Hepatocyte (in vitro differentiated cells): ENCODE measurements around the gene TCP11L2. TPM values are rescaled to one million over a fixed set of nuclear protein-coding genes. Genes with fewer than 3 reads are reported as not detected.

ENCODE experiments used
- DNase-seq: peaks from one replicate; pipeline ENCODE4 v3.0.0-alpha.2; 2016; ENCODE audit warnings: low spot score
- H2AFZ ChIP-seq: fragments of 200-600 bp; sonication (generic); 2 replicates; pipeline ENCODE4 v1.6.0; 2016; ENCODE audit warnings: antibody characterized with exemption, mild to moderate bottlenecking
- H3K27ac ChIP-seq: fragments of 200-600 bp; sonication (generic); 2 replicates; pipeline ENCODE4 v1.5.1; 2016; ENCODE audit warnings: mild to moderate bottlenecking
- H3K27me3 ChIP-seq: fragments of 200-600 bp; sonication (generic); 2 replicates; pipeline ENCODE4 v1.6.1; 2016
- H3K36me3 ChIP-seq: fragments of 200-600 bp; sonication (generic); replicated peaks from 2 replicates; pipeline ENCODE4 v1.5.1; 2016; ENCODE audit warnings: low read depth; ENCODE audit not compliant: insufficient read depth
- H3K4me1 ChIP-seq: fragments of 200-600 bp; sonication (generic); 2 replicates; pipeline ENCODE4 v1.5.1; 2016; ENCODE audit warnings: mild to moderate bottlenecking, moderate library complexity; ENCODE audit not compliant: insufficient read depth
- H3K4me2 ChIP-seq: fragments of 200-600 bp; sonication (generic); 2 replicates; pipeline ENCODE4 v1.6.0; 2016
- H3K4me3 ChIP-seq: fragments of 200-600 bp; sonication (generic); 2 replicates; pipeline ENCODE4 v1.5.1; 2016; ENCODE audit warnings: mild to moderate bottlenecking
- H3K79me2 ChIP-seq: fragments of 200-600 bp; sonication (generic); 2 replicates; pipeline ENCODE4 v1.6.0; 2017; ENCODE audit warnings: mild to moderate bottlenecking
- H3K9me2 ChIP-seq: fragments of 200-600 bp; sonication (generic); replicated peaks from 2 replicates; pipeline ENCODE4 v1.6.0; 2017; ENCODE audit warnings: mild to moderate bottlenecking; ENCODE audit not compliant: insufficient read depth
- H3K9me3 ChIP-seq: fragments of 200-600 bp; sonication (generic); 2 replicates; pipeline ENCODE4 v1.5.1; 2016; ENCODE audit warnings: low read depth, mild to moderate bottlenecking
- H4K20me1 ChIP-seq: fragments of 200-600 bp; sonication (generic); 2 replicates; pipeline ENCODE4 v1.6.0; 2016; ENCODE audit warnings: mild to moderate bottlenecking; ENCODE audit not compliant: insufficient read depth, poor library complexity, severe bottlenecking
- EZH2 ChIP-seq: fragments of 200-600 bp; sonication (generic); IDR thresholded peaks from 2 replicates; pipeline ENCODE4 v1.6.1; 2016; ENCODE audit warnings: antibody characterized with exemption, mild to moderate bottlenecking, borderline replicate concordance
- EZH2phosphoT487 ChIP-seq: fragments of 200-600 bp; sonication (generic); IDR thresholded peaks from one replicate; pipeline ENCODE4 v1.6.1; 2018; ENCODE audit warnings: antibody characterized with exemption, mild to moderate bottlenecking, low read depth, moderate library complexity; ENCODE audit not compliant: unreplicated experiment, severe bottlenecking
- WGBS: methylation state at CpG from one replicate; pipeline ENCODE4 v1.1.6; 2016; ENCODE audit warnings: low lambda C conversion rate; ENCODE audit errors: missing lambda C conversion rate; 5-methylcytosine and 5-hydroxymethylcytosine counted together
- polyA plus RNA-seq: library from polyadenylated mRNA; unstranded; fragments of >200 nt; fragmentation: Nextera tagmentation; extraction: Ambion mirVana; gene quantifications from 2 replicates; pipeline ENCODE4 v1.2.1, GENCODE V29; 2016
- total RNA-seq: library from RNA; depleted of rRNA; stranded (reverse); fragments of >200 nt; gene quantifications from 2 replicates; pipeline ENCODE4 v1.2.3, GENCODE V29; 2014
- TF ChIP-seq, protein P1 (sequence below): fragments of 200-600 bp; sonication (generic); IDR thresholded peaks from 2 replicates; pipeline ENCODE4 v1.5.1; 2016; ENCODE audit warnings: antibody characterized with exemption, mild to moderate bottlenecking; ENCODE audit not compliant: poor library complexity

TCP11L2 gene
- total and polyA plus RNA-seq, 2 experiments from 2014 or later, result 9.6 to 38.4 TPM

GRCh38 chr12:106360400-106360994 is 58.0 kb downstream of the TCP11L2 start:
- H4K20me1 ChIP-seq, result no peaks in the 10 kb centered on the region
- peak overlapping the region; percentile 77 for H3K4me2 ChIP-seq
- no peak overlapping the region for H2AFZ ChIP-seq
- H3K27me3 ChIP-seq, result no peaks in the 10 kb centered on the region
- no peak for DNase-seq
- TF ChIP-seq EZH2phosphoT487 (no peak), EZH2 (no peak)
- TF ChIP-seq, protein P1, sequence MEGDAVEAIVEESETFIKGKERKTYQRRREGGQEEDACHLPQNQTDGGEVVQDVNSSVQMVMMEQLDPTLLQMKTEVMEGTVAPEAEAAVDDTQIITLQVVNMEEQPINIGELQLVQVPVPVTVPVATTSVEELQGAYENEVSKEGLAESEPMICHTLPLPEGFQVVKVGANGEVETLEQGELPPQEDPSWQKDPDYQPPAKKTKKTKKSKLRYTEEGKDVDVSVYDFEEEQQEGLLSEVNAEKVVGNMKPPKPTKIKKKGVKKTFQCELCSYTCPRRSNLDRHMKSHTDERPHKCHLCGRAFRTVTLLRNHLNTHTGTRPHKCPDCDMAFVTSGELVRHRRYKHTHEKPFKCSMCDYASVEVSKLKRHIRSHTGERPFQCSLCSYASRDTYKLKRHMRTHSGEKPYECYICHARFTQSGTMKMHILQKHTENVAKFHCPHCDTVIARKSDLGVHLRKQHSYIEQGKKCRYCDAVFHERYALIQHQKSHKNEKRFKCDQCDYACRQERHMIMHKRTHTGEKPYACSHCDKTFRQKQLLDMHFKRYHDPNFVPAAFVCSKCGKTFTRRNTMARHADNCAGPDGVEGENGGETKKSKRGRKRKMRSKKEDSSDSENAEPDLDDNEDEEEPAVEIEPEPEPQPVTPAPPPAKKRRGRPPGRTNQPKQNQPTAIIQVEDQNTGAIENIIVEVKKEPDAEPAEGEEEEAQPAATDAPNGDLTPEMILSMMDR, result no peak
- no peaks in the 10 kb centered on the region for H3K9me2 ChIP-seq
- 90% methylated on average over 5 of the region's 5 CpGs for WGBS
- peaks cover 20% of the 10 kb centered on the region for H3K4me1 ChIP-seq
- H3K9me3 ChIP-seq, result no peaks in the 10 kb centered on the region
- H3K79me2 ChIP-seq, result peaks cover 31% of the 10 kb centered on the region
- no peaks in the 10 kb centered on the region for H3K36me3 ChIP-seq
- H3K27ac ChIP-seq, result peak overlapping the region; percentile 96
- H3K4me3 ChIP-seq, result no peak overlapping the region

DNA sequence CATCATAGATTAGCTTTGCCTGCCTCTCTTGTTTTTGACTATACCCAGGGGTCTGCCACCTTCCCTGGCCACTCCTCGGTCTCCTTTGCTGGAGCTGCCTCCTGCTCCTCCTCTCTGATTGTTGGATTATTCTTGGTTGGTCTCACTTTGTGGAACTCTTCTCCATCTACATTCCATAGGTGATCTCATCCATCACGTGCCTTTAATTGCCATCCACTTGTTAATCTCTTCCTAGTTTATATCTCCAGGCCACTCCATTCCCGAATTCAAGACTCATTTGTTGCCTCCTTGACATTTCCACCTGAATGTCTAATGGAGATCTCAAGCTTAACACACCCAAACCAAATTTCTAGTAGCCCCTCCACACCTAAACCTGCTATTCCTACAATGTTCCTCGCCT is 60.4 kb downstream of the TCP11L2 start:
- no peak overlapping the region for H3K27ac ChIP-seq
- H3K4me2 ChIP-seq, result no peak overlapping the region
- no peak overlapping the region for H3K4me3 ChIP-seq
- H3K36me3 ChIP-seq, result no peaks in the 10 kb centered on the region
- 97% methylated on average over 4 of the region's 4 CpGs for WGBS
- no peaks in the 10 kb centered on the region for H4K20me1 ChIP-seq
- no peaks in the 10 kb centered on the region for H3K27me3 ChIP-seq
- peaks cover 31% of the 10 kb centered on the region for H3K79me2 ChIP-seq
- TF ChIP-seq EZH2 (no peak), EZH2phosphoT487 (no peak)
- TF ChIP-seq, protein P1, result no peak
- no peak for DNase-seq
- peaks cover 20% of the 10 kb centered on the region for H3K4me1 ChIP-seq
- H3K9me3 ChIP-seq, result no peaks in the 10 kb centered on the region
- H2AFZ ChIP-seq, result no peak overlapping the region
- no peaks in the 10 kb centered on the region for H3K9me2 ChIP-seq

- H2AFZ ChIP-seq, result no peak overlapping the region
- H3K4me2 ChIP-seq, result no peak overlapping the region
- H3K9me2 ChIP-seq, result no peaks in the 10 kb centered on the region
- no peak for DNase-seq
- H3K36me3 ChIP-seq, result no peaks in the 10 kb centered on the region
- no peaks in the 10 kb centered on the region for H4K20me1 ChIP-seq
- no peak overlapping the region for H3K27ac ChIP-seq
- no peaks in the 10 kb centered on the region for H3K9me3 ChIP-seq
- H3K79me2 ChIP-seq, result peaks cover 31% of the 10 kb centered on the region
- WGBS, result 91% methylated on average over 4 of the region's 4 CpGs
- peaks cover 14% of the 10 kb centered on the region for H3K4me1 ChIP-seq
- TF ChIP-seq, protein P1, result no peak
- TF ChIP-seq EZH2phosphoT487 (no peak), EZH2 (no peak)
- H3K4me3 ChIP-seq, result no peak overlapping the region
- no peaks in the 10 kb centered on the region for H3K27me3 ChIP-seq
Observed at GRCh38 chr12:106364261-106364660, 61.7 kb downstream of the TCP11L2 start.
